HepG2 (cell line): ENCODE data around the gene LYSMD1. TPM values are rescaled to one million over a fixed set of nuclear protein-coding genes. Genes with fewer than 3 reads are reported as not detected.

ENCODE experiments used
- BORCS8-MEF2B ChIP-seq: sonication (generic); formaldehyde crosslinking; IDR thresholded peaks from 2 replicates; pipeline ENCODE4 v1.8.0; 2022; ENCODE audit warnings: mild to moderate bottlenecking, missing genetic modification reagents
- HIC2 ChIP-seq: sonication (generic); formaldehyde crosslinking; IDR thresholded peaks from 2 replicates; pipeline ENCODE4 v1.9.0; 2022; ENCODE audit warnings: low read depth, missing genetic modification reagents
- HIVEP1 ChIP-seq: sonication (generic); formaldehyde crosslinking; IDR thresholded peaks from 2 replicates; pipeline ENCODE4 v1.4.0; 2020; ENCODE audit warnings: mild to moderate bottlenecking, missing genetic modification reagents
- NR2F1 ChIP-seq, 2 experiments: fragments of 450-650 bp in 1 of 2; formaldehyde crosslinking in 1 of 2; IDR thresholded peaks; 2 replicates each; pipeline versions ENCODE4 v1.5.0 to v1.6.1; 2016 to 2020; ENCODE audit warnings: mild to moderate bottlenecking in 1 of 2, missing compliant biosample characterization in 1 of 2, missing genetic modification reagents in 1 of 2, moderate library complexity in 1 of 2
- NR2F2 ChIP-seq: IDR thresholded peaks from 2 replicates; pipeline ENCODE4 v1.6.1; 2012; ENCODE audit warnings: low read depth, inconsistent platforms, borderline replicate concordance
- SYNCRIP ChIP-seq: fragments of 200-400 bp; formaldehyde crosslinking; IDR thresholded peaks from 2 replicates; pipeline ENCODE4 v1.6.1; 2018; ENCODE audit warnings: mild to moderate bottlenecking, low read depth, low read length; ENCODE audit not compliant: insufficient read depth
- TFAP4 ChIP-seq: sonication (generic); IDR thresholded peaks from 2 replicates; pipeline ENCODE4 v1.6.1; 2016; ENCODE audit warnings: low read depth, borderline replicate concordance
- TP53 ChIP-seq: sonication (generic); formaldehyde crosslinking; conservative IDR thresholded peaks from 2 replicates; pipeline ENCODE4 v1.4.0; 2020; ENCODE audit warnings: missing genetic modification reagents
- ZBED4 ChIP-seq: sonication (generic); formaldehyde crosslinking; IDR thresholded peaks from 2 replicates; pipeline ENCODE4 v1.4.0; 2020; ENCODE audit warnings: missing genetic modification reagents, borderline replicate concordance
- ZBTB42 ChIP-seq: sonication (generic); formaldehyde crosslinking; IDR thresholded peaks from 2 replicates; pipeline ENCODE4 v1.5.0; 2020; ENCODE audit warnings: mild to moderate bottlenecking, missing genetic modification reagents
- ZFP90 ChIP-seq: sonication (generic); formaldehyde crosslinking; IDR thresholded peaks from 2 replicates; pipeline ENCODE4 v1.8.0; 2022; ENCODE audit warnings: missing genetic modification reagents, mild to moderate bottlenecking, inconsistent platforms, borderline replicate concordance
- ZNF263 ChIP-seq: sonication (generic); formaldehyde crosslinking; IDR thresholded peaks from 2 replicates; pipeline ENCODE4 v1.4.0; 2020; ENCODE audit warnings: missing genetic modification reagents
- ZNF468 ChIP-seq: sonication (generic); formaldehyde crosslinking; IDR thresholded peaks from 2 replicates; pipeline ENCODE4 v1.8.0; 2022; ENCODE audit warnings: mild to moderate bottlenecking, moderate library complexity, missing genetic modification reagents
- ZXDC ChIP-seq: sonication (generic); formaldehyde crosslinking; IDR thresholded peaks from 2 replicates; pipeline ENCODE4 v1.5.0; 2020; ENCODE audit warnings: mild to moderate bottlenecking, missing genetic modification reagents
- polyA plus RNA-seq, 8 experiments: library from polyadenylated mRNA; depleted of rRNA in 3 of 8; stranded (reverse) in 7 of 8; unstranded in 1 of 8; fragments of >200 nt; fragmentation: Illumina TruSeq in 4 of 8; extraction: Trizol in 4 of 8; gene quantifications; 2 replicates each; pipeline versions ENCODE4 v1.2.1 to v1.2.3, GENCODE V29; 2011 to 2016; ENCODE audit warnings: low read depth in 4 of 8, missing spikeins in 1 of 8, mixed read lengths in 1 of 8; ENCODE audit not compliant: insufficient read depth in 1 of 8
- total RNA-seq, 5 experiments: library from RNA; depleted of rRNA; stranded (reverse); fragments of >200 nt; fragmentation: Illumina TruSeq; extraction: Trizol; gene quantifications; 2 replicates each; pipeline ENCODE4 v1.2.3, GENCODE V29; 2016; ENCODE audit warnings: low read depth in 1 of 5
- TF ChIP-seq, protein P1 (sequence below): sonication (generic); formaldehyde crosslinking; IDR thresholded peaks from 2 replicates; pipeline ENCODE4 v1.5.0; 2020; ENCODE audit warnings: mild to moderate bottlenecking, missing genetic modification reagents

The LYSMD1 gene
- total and polyA plus RNA-seq, 2 of the 13 experiments (the other 11 are each of a cell fraction or from before 2014, with no cell fraction given), result 3.8 to 4.8 TPM

GRCh38 chr1:151165738-151166504 lies at the start of gene LYSMD1, which contains the start of gene SCNM1 (continued):
- TF ChIP-seq, protein P1, sequence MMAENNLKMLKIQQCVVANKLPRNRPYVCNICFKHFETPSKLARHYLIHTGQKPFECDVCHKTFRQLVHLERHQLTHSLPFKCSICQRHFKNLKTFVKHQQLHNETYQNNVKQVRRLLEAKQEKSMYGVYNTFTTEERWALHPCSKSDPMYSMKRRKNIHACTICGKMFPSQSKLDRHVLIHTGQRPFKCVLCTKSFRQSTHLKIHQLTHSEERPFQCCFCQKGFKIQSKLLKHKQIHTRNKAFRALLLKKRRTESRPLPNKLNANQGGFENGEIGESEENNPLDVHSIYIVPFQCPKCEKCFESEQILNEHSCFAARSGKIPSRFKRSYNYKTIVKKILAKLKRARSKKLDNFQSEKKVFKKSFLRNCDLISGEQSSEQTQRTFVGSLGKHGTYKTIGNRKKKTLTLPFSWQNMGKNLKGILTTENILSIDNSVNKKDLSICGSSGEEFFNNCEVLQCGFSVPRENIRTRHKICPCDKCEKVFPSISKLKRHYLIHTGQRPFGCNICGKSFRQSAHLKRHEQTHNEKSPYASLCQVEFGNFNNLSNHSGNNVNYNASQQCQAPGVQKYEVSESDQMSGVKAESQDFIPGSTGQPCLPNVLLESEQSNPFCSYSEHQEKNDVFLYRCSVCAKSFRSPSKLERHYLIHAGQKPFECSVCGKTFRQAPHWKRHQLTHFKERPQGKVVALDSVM, result peak; percentile 46; the same call in 1 of the 2 replicates
- TF ChIP-seq ZBTB42, result peak; percentile 47; the same call in 1 of the 2 replicates
- TF ChIP-seq ZNF468, result no peak
- peak; percentile 28; the same call in 1 of the 2 replicates for TF ChIP-seq ZNF263 (CRISPR knock-in tag)
- TF ChIP-seq HIVEP1 (CRISPR knock-in tag), result peak; percentile 67; the same call in 1 of the 2 replicates
- no peak; the same call in 1 of the 2 replicates for TF ChIP-seq HIC2
- TF ChIP-seq BORCS8-MEF2B (CRISPR knock-in tag), result peak; percentile 37; the same call in 1 of the 2 replicates
- no peak for TF ChIP-seq NR2F2
- no peak for TF ChIP-seq SYNCRIP
- TF ChIP-seq ZFP90, result peak; percentile 70; the same call in 1 of the 2 replicates
- TF ChIP-seq TP53 (CRISPR knock-in tag), result peak; percentile 71; the same call in 1 of the 2 replicates
- TF ChIP-seq ZBED4, result no peak
- TF ChIP-seq TFAP4, result 0 out of 2 replicates have a peak, but pooled peaks have one; percentile 15
- 0 out of 4 replicates have a peak, but pooled peaks of 1 of the 2 experiments have one; percentile 2 for TF ChIP-seq NR2F1 (CRISPR knock-in tag; IDR thresholded peaks at IDR 0.05)
- TF ChIP-seq ZXDC, result no peak
